ENCODE measurements around the gene CAMK1D. TPM values are rescaled to one million over a fixed set of nuclear protein-coding genes. Genes with fewer than 3 reads are reported as not detected.

Gene CAMK1D
- total RNA-seq, 2 experiments from 2014 or later = 16.7 to 17.8 TPM

GRCh38 chr10:12701696-12702095 lies 352.3 kb downstream of the CAMK1D start:
- POLR2A ChIA-PET = no interaction called here
- no peak for DNase-seq
- H3K4me1 Mint-ChIP-seq = peaks cover 63% of the 10 kb centered on the region
- H3K4me3 Mint-ChIP-seq = no peak overlapping the region
- H3K36me3 Mint-ChIP-seq (ENCODE audit: low read depth) = peaks cover 37% of the 10 kb centered on the region
- H3K27ac Mint-ChIP-seq = peak overlapping the region; percentile 59
- CTCF ChIA-PET = interaction anchor here (1.4 to 1.9 kb wide), 2 partner anchors 9 to 487 kb away, joined by 4 to 7 read pairs; no protein-coding TSS in a partner anchor
- peaks cover 20% of the 10 kb centered on the region for H3K9me3 Mint-ChIP-seq
- no peaks in the 10 kb centered on the region for H3K27me3 Mint-ChIP-seq

DNA sequence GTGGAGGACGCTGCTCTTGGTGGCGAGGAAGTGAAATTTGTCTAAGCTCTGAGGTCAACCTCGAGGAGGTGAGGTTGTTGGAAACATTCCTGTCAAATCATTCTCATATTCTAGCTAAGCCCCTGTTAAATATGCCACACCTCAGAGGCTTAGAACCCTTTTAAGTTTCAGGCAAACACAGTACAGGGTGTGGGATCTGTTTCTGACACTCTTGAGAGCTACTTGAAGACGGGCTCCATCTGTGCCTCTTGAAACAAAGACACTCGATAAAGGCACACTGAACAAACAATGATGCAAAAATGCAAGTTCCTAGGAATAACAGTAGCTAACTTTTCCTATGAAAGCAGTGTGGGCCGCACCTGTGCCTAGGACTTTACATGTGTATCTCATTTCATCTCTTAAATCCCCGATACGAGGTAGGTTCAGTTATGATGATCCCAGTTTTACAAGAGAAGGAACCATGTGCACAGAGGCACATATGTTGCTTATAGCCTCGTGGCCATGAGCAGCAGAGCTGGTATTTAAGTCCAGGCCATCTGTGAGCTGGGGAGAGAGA lies 352.9 kb downstream of the CAMK1D start:
- ChIA-PET CTCF (interaction anchor here (1.4 to 1.9 kb wide), 2 partner anchors 8 to 488 kb away, joined by 4 to 7 read pairs; no protein-coding TSS in a partner anchor), POLR2A (no interaction called here)
- Mint-ChIP-seq H3K27ac (peak overlapping the region; percentile 13), H3K27me3 (no peaks in the 10 kb centered on the region), H3K4me3 (no peak overlapping the region), H3K9me3 (peaks cover 20% of the 10 kb centered on the region), H3K4me1 (peaks cover 69% of the 10 kb centered on the region), H3K36me3 (ENCODE audit: low read depth) (peaks cover 37% of the 10 kb centered on the region)
- DNase-seq = no peak

DNA sequence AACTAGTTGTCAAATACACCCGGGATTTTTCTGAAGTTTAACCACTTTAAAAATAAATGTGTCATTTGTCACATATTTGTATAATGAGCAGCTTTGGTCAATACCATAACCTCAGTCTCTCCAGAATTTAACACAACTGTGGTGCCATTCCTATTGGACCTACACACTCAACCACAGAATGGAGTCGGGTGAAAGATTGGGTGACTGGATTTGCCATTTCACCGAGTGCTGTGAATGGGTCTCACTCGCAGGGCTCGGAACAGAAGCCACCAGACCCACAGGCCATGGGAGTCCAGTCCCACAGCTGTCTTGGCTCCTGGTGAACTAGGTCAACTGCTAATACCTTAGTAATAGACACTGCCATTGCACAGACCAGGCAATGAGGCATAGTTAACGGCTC lies 353.8 kb downstream of the CAMK1D start:
- Mint-ChIP-seq H3K27me3 (no peaks in the 10 kb centered on the region), H3K4me1 (peaks cover 76% of the 10 kb centered on the region), H3K4me3 (no peak overlapping the region), H3K36me3 (ENCODE audit: low read depth) (peaks cover 37% of the 10 kb centered on the region), H3K9me3 (peaks cover 19% of the 10 kb centered on the region), H3K27ac (peak overlapping the region; percentile 17)
- ChIA-PET POLR2A (interaction anchor here (1.2 kb wide), 1 partner anchor 9 kb away, joined by 3 read pairs; no protein-coding TSS in a partner anchor), CTCF (interaction anchor here (0.9 to 1.9 kb wide), 3 partner anchors 8 to 489 kb away, joined by 4 to 7 read pairs (median 5); no protein-coding TSS in a partner anchor)
- DNase-seq = no peak

DNA sequence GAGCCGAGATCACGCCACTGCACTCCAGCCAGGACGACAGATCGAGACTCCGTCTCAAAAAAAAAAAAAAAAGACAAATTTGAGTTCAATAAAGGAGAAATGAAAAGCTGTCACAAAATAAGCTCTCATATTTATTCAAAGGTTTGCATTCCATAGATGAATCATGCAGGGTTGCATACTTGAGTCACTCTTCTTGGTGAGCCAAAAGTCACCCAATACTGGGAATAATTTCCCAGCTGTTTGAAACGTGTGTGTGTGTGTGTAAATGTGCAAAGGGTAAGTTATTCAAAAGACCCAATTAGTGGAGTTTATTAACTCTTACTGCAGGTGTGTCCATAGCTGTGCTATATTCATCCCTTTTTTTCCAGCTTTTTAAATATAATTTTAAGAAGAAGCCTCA lies 354.5 kb downstream of the CAMK1D start:
- Mint-ChIP-seq H3K4me3 (no peak overlapping the region), H3K4me1 (peaks cover 81% of the 10 kb centered on the region), H3K9me3 (peaks cover 18% of the 10 kb centered on the region), H3K27me3 (no peaks in the 10 kb centered on the region), H3K36me3 (ENCODE audit: low read depth) (peaks cover 37% of the 10 kb centered on the region), H3K27ac (peak overlapping the region; percentile 26)
- CTCF ChIA-PET = interaction anchor here (0.8 to 0.9 kb wide), 4 partner anchors 8 to 440 kb away, joined by 3 to 5 read pairs (median 4); no protein-coding TSS in a partner anchor
- no peak for DNase-seq
- POLR2A ChIA-PET = interaction anchor here (1.2 kb wide), 1 partner anchor 9 kb away, joined by 3 read pairs; no protein-coding TSS in a partner anchor

DNA sequence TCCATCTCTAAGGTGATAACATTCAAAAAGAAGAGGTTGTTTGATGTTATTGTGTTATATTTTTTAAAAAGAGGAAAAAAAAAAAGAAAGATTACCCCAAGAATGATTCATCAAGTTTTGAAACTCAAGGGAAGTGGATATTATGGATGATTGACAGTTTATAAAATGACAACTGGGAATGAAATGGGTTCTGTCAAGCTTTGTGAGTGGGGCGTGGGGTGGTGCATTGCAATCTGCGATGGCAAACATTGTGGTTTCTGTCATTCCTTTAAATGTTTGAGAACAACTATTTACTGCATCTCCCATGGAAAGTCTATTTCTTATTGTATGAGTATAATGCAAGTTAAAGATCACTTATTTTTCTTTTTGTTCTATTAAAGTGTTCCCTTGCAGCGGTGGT lies 355.1 kb downstream of the CAMK1D start:
- peaks cover 33% of the 10 kb centered on the region for H3K36me3 Mint-ChIP-seq (ENCODE audit: low read depth)
- ChIA-PET CTCF (interaction anchor here (0.9 kb wide), 2 partner anchors 7 to 440 kb away, joined by 3 to 4 read pairs; no protein-coding TSS in a partner anchor), POLR2A (interaction anchor here (1.2 kb wide), 1 partner anchor 8 kb away, joined by 3 read pairs; no protein-coding TSS in a partner anchor)
- H3K27ac Mint-ChIP-seq = peak overlapping the region; percentile 13
- H3K4me3 Mint-ChIP-seq = no peak overlapping the region
- H3K27me3 Mint-ChIP-seq = no peaks in the 10 kb centered on the region
- H3K9me3 Mint-ChIP-seq = peaks cover 18% of the 10 kb centered on the region
- DNase-seq = no peak
- H3K4me1 Mint-ChIP-seq = peaks cover 81% of the 10 kb centered on the region

- no peaks in the 10 kb centered on the region for H3K27me3 Mint-ChIP-seq
- ChIA-PET CTCF (interaction anchor here (1.0 to 1.4 kb wide), 2 partner anchors 50 to 441 kb away, joined by 3 to 4 read pairs; no protein-coding TSS in a partner anchor), POLR2A (no interaction called here)
- DNase-seq = no peak
- H3K4me3 Mint-ChIP-seq = no peak overlapping the region
- H3K27ac Mint-ChIP-seq = peak overlapping the region; percentile 24
- H3K4me1 Mint-ChIP-seq = peaks cover 81% of the 10 kb centered on the region
- peaks cover 22% of the 10 kb centered on the region for H3K36me3 Mint-ChIP-seq (ENCODE audit: low read depth)
- H3K9me3 Mint-ChIP-seq = peaks cover 7% of the 10 kb centered on the region
Observed at GRCh38 chr10:12705943-12706342, 356.6 kb downstream of the CAMK1D start.

- no peak for DNase-seq
- peaks cover 85% of the 10 kb centered on the region for H3K4me1 Mint-ChIP-seq
- peak overlapping the region; percentile 65 for H3K27ac Mint-ChIP-seq
- no peaks in the 10 kb centered on the region for H3K9me3 Mint-ChIP-seq
- ChIA-PET POLR2A (interaction anchor here (1.0 kb wide), 1 partner anchor 195 kb away, joined by 3 read pairs; no protein-coding TSS in a partner anchor), CTCF (interaction anchor here (0.7 to 2.8 kb wide), 9 partner anchors 13 to 493 kb away, joined by 3 to 10 read pairs (median 5); no protein-coding TSS in a partner anchor)
- H3K4me3 Mint-ChIP-seq = no peak overlapping the region
- peaks cover 9% of the 10 kb centered on the region for H3K36me3 Mint-ChIP-seq (ENCODE audit: low read depth)
- H3K27me3 Mint-ChIP-seq = no peaks in the 10 kb centered on the region
Observed at GRCh38 chr10:12707461-12708185, 358.3 kb downstream of the CAMK1D start.

DNA sequence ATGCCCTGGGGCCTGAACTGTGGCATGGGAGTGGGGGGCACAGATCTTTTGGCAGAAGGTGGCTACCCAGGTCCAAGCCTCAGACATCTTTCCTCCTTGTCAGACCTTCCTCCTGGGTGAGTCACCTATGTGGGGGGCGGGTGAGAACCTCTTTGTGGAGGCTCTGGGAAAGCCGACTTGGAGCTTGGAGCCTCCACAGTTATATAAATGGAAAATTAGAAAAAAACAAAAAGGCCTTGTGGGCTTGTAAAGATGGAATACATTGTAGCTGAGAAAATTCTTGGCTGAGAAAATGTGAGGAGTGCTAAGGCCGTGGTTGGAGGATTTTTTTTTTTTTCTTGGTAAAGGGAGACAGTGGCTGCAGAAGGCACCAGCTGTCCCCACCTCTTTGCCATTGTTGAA lies 359.7 kb downstream of the CAMK1D start:
- POLR2A ChIA-PET = interaction anchor here (0.8 to 2.3 kb wide), 5 partner anchors 11 to 513 kb away, joined by 3 to 7 read pairs (median 3); partner anchors contain the start of genes CDC123 and NUDT5
- CTCF ChIA-PET = interaction anchor here (1.1 to 4.8 kb wide), 10 partner anchors 9 to 494 kb away, joined by 3 to 61 read pairs (median 16); partner anchors contain the start of gene OPTN

DNA sequence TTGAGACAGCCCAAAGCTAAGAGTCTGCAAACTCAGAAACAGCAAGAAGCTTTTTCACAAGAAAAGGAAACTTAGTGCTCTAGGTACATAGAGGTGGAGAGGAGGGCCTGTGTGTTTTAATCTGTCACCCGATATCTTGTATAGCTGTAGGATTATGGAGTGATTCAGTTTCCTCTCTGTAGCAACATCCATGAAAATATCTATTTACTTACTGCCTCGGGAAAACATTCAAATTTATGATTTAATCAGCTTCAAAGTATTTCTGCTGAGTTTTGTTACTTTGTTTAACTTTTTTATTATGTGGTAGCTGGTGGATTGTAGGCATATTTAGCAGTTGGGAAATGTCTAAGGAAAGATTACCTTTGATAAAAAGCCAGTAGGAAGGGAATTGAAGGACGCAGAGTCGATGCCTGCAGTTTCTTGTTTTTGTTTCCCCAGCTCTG lies 360.2 kb downstream of the CAMK1D start:
- DNase-seq = no peak
- H3K27me3 Mint-ChIP-seq = no peaks in the 10 kb centered on the region
- no peaks in the 10 kb centered on the region for H3K9me3 Mint-ChIP-seq
- POLR2A ChIA-PET = interaction anchor here (0.8 to 2.3 kb wide), 8 partner anchors 11 to 514 kb away, joined by 3 to 7 read pairs (median 3); partner anchors contain the start of genes CDC123 and NUDT5
- H3K4me3 Mint-ChIP-seq = no peak overlapping the region
- CTCF ChIA-PET = interaction anchor here (0.8 to 4.8 kb wide), 14 partner anchors 10 to 494 kb away, joined by 3 to 61 read pairs (median 5); partner anchors contain the start of genes CAMK1D and OPTN
- H3K4me1 Mint-ChIP-seq = peaks cover 75% of the 10 kb centered on the region
- peak overlapping the region; percentile 67 for H3K27ac Mint-ChIP-seq
- peaks cover 6% of the 10 kb centered on the region for H3K36me3 Mint-ChIP-seq (ENCODE audit: low read depth)

More for the DNA sequence above, 359.7 kb downstream of the CAMK1D start:
- H3K4me1 Mint-ChIP-seq = peaks cover 79% of the 10 kb centered on the region
- H3K36me3 Mint-ChIP-seq (ENCODE audit: low read depth) = peaks cover 9% of the 10 kb centered on the region
- DNase-seq = no peak
- H3K27ac Mint-ChIP-seq = peak overlapping the region; percentile 67
- H3K9me3 Mint-ChIP-seq = no peaks in the 10 kb centered on the region
- H3K27me3 Mint-ChIP-seq = no peaks in the 10 kb centered on the region
- H3K4me3 Mint-ChIP-seq = no peak overlapping the region

GRCh38 chr10:12710157-12710556 lies 360.8 kb downstream of the CAMK1D start:
- Mint-ChIP-seq H3K9me3 (no peaks in the 10 kb centered on the region), H3K4me3 (no peak overlapping the region), H3K27me3 (no peaks in the 10 kb centered on the region), H3K4me1 (peaks cover 72% of the 10 kb centered on the region), H3K27ac (peak overlapping the region; percentile 83), H3K36me3 (ENCODE audit: low read depth) (peaks cover 3% of the 10 kb centered on the region)
- ChIA-PET CTCF (interaction anchor here (0.8 to 4.8 kb wide), 20 partner anchors 8 to 495 kb away, joined by 3 to 61 read pairs (median 5); partner anchors contain the start of genes CAMK1D and OPTN), POLR2A (interaction anchor here (0.8 to 2.3 kb wide), 8 partner anchors 10 to 514 kb away, joined by 3 to 7 read pairs (median 4); partner anchors contain the start of genes CDC123 and NUDT5)
- DNase-seq = no peak

GRCh38 chr10:12710594-12711349 lies 361.4 kb downstream of the CAMK1D start:
- no peaks in the 10 kb centered on the region for H3K27me3 Mint-ChIP-seq
- peak overlapping the region; percentile 83 for H3K27ac Mint-ChIP-seq
- H3K4me3 Mint-ChIP-seq = no peak overlapping the region
- DNase-seq = peak; percentile 85
- peaks cover 3% of the 10 kb centered on the region for H3K36me3 Mint-ChIP-seq (ENCODE audit: low read depth)
- no peaks in the 10 kb centered on the region for H3K9me3 Mint-ChIP-seq
- ChIA-PET POLR2A (interaction anchor here (0.8 to 2.3 kb wide), 9 partner anchors 9 to 498 kb away, joined by 3 to 7 read pairs (median 3); partner anchors contain the start of gene OPTN), CTCF (interaction anchor here (0.7 to 4.8 kb wide), 21 partner anchors 8 to 927 kb away, joined by 3 to 61 read pairs (median 5); no protein-coding TSS in a partner anchor)
- H3K4me1 Mint-ChIP-seq = peaks cover 68% of the 10 kb centered on the region

GRCh38 chr10:12711350-12711708 lies 362.0 kb downstream of the CAMK1D start:
- Mint-ChIP-seq H3K27me3 (no peaks in the 10 kb centered on the region), H3K4me3 (no peak overlapping the region), H3K9me3 (no peaks in the 10 kb centered on the region), H3K27ac (peak overlapping the region; percentile 83), H3K36me3 (ENCODE audit: low read depth) (peaks cover 3% of the 10 kb centered on the region), H3K4me1 (peaks cover 63% of the 10 kb centered on the region)
- ChIA-PET POLR2A (interaction anchor here (1.2 to 1.8 kb wide), 3 partner anchors 55 to 389 kb away, joined by 3 to 4 read pairs (median 3); partner anchors contain the start of gene OPTN), CTCF (interaction anchor here (0.8 to 4.8 kb wide), 21 partner anchors 7 to 928 kb away, joined by 3 to 61 read pairs (median 4); no protein-coding TSS in a partner anchor)
- no peak for DNase-seq

All from activated CD4-positive, alpha-beta memory T cell treated with anti-CD3 and anti-CD28 coated beads, Interleukin-2, amount 10 ng/mL, durations not matched to agents 7 days and 5 days (primary cell).